Measurements from ENCODE around the gene DRC7.

DNA sequence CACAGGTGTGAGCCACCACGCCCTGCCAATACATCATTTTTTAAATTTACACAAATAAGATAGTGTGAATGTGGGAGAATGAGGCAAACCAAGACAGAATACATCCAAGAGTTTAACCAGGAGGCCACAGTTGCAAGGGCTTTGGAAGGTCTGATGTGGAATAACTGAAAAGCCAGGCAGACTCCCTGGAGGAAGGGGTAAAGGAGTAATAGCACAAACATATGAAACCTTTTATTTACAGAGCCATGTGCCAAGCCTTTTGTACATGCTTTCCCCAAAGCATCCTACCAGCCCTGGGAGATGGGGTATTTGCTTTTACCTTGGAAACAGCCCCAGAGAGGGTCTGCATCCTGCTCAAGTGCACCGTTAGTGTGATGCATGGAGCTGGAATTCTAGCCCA, 21.8 kb upstream of the DRC7 start:
- TF ChIP-seq, protein P1, sequence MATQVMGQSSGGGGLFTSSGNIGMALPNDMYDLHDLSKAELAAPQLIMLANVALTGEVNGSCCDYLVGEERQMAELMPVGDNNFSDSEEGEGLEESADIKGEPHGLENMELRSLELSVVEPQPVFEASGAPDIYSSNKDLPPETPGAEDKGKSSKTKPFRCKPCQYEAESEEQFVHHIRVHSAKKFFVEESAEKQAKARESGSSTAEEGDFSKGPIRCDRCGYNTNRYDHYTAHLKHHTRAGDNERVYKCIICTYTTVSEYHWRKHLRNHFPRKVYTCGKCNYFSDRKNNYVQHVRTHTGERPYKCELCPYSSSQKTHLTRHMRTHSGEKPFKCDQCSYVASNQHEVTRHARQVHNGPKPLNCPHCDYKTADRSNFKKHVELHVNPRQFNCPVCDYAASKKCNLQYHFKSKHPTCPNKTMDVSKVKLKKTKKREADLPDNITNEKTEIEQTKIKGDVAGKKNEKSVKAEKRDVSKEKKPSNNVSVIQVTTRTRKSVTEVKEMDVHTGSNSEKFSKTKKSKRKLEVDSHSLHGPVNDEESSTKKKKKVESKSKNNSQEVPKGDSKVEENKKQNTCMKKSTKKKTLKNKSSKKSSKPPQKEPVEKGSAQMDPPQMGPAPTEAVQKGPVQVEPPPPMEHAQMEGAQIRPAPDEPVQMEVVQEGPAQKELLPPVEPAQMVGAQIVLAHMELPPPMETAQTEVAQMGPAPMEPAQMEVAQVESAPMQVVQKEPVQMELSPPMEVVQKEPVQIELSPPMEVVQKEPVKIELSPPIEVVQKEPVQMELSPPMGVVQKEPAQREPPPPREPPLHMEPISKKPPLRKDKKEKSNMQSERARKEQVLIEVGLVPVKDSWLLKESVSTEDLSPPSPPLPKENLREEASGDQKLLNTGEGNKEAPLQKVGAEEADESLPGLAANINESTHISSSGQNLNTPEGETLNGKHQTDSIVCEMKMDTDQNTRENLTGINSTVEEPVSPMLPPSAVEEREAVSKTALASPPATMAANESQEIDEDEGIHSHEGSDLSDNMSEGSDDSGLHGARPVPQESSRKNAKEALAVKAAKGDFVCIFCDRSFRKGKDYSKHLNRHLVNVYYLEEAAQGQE (IDR thresholded peaks at IDR 0.05; ENCODE audit: low read depth, low read length), result no peak
- TF ChIP-seq GABPA (IDR thresholded peaks at IDR 0.05; ENCODE audit: low read depth) (no peak), EP300 (IDR thresholded peaks at IDR 0.05; ENCODE audit: borderline replicate concordance in 1 of 2, low read depth in 1 of 2, low read length in 1 of 2) (no peak), RFX5 (IDR thresholded peaks at IDR 0.05; ENCODE audit: low read length) (no peak)
- TF ChIP-seq, protein P2, sequence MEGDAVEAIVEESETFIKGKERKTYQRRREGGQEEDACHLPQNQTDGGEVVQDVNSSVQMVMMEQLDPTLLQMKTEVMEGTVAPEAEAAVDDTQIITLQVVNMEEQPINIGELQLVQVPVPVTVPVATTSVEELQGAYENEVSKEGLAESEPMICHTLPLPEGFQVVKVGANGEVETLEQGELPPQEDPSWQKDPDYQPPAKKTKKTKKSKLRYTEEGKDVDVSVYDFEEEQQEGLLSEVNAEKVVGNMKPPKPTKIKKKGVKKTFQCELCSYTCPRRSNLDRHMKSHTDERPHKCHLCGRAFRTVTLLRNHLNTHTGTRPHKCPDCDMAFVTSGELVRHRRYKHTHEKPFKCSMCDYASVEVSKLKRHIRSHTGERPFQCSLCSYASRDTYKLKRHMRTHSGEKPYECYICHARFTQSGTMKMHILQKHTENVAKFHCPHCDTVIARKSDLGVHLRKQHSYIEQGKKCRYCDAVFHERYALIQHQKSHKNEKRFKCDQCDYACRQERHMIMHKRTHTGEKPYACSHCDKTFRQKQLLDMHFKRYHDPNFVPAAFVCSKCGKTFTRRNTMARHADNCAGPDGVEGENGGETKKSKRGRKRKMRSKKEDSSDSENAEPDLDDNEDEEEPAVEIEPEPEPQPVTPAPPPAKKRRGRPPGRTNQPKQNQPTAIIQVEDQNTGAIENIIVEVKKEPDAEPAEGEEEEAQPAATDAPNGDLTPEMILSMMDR (IDR thresholded peaks at IDR 0.05), result no peak
